ENCODE data around the gene DNAAF5.
"Not testable (repeated sequence)": the region's sequence is repeated elsewhere in the genome, so short reads cannot be mapped to it uniquely, and the experiment has no call there.

The DNAAF5 gene

GRCh38 chr7:781936-782529 lies 55.5 kb downstream of the DNAAF5 start:
- DNase-seq (ENCODE audit: low read depth in 2 of 2), result no peak

- DNase-seq (ENCODE audit: low read depth in 2 of 2), result no peak
Measured at GRCh38 chr7:782718-783449, 56.4 kb downstream of the DNAAF5 start.

- DNase-seq (ENCODE audit: low read depth in 2 of 2), result no peak
Measured at GRCh38 chr7:783556-784490, 57.3 kb downstream of the DNAAF5 start.

GRCh38 chr7:784971-785370 lies 58.5 kb downstream of the DNAAF5 start:
- DNase-seq (ENCODE audit: low read depth in 2 of 2), result no peak

GRCh38 chr7:785416-785815 lies 58.9 kb downstream of the DNAAF5 start:
- no peak for DNase-seq (ENCODE audit: low read depth in 2 of 2)

GRCh38 chr7:786472-787255 lies 60.2 kb downstream of the DNAAF5 start:
- peak; percentile 44 to 65 for DNase-seq (ENCODE audit: low read depth in 2 of 2)

- no peak for DNase-seq (ENCODE audit: low read depth in 2 of 2)
Measured at GRCh38 chr7:787332-788240, 61.1 kb downstream of the DNAAF5 start.

- DNase-seq (ENCODE audit: low read depth in 2 of 2), result no peak
Measured at GRCh38 chr7:791519-791918, 65.0 kb downstream of the DNAAF5 start.

GRCh38 chr7:794207-794606 lies 67.7 kb downstream of the DNAAF5 start:
- DNase-seq (ENCODE audit: low read depth in 2 of 2), result no peak

- no peak for DNase-seq (ENCODE audit: low read depth in 2 of 2)
Measured at GRCh38 chr7:794671-795329, 68.3 kb downstream of the DNAAF5 start.

- not testable (repeated sequence) for DNase-seq (ENCODE audit: low read depth in 2 of 2)
Measured at GRCh38 chr7:796434-797169, 70.1 kb downstream of the DNAAF5 start.

GRCh38 chr7:798921-799470 lies 72.5 kb downstream of the DNAAF5 start:
- DNase-seq (ENCODE audit: low read depth in 2 of 2), result no peak

GRCh38 chr7:800692-801091 lies 74.2 kb downstream of the DNAAF5 start:
- DNase-seq (ENCODE audit: low read depth in 2 of 2), result no peak

- DNase-seq (ENCODE audit: low read depth in 2 of 2), result not testable (repeated sequence)
Measured at GRCh38 chr7:801351-801750, 74.9 kb downstream of the DNAAF5 start.

GRCh38 chr7:801940-802381 lies 75.5 kb downstream of the DNAAF5 start:
- no peak for DNase-seq (ENCODE audit: low read depth in 2 of 2)

- DNase-seq (ENCODE audit: low read depth in 2 of 2), result no peak
Measured at GRCh38 chr7:802500-803242, 76.2 kb downstream of the DNAAF5 start.

- DNase-seq (ENCODE audit: low read depth in 2 of 2), result no peak
Measured at GRCh38 chr7:803243-803635, 76.7 kb downstream of the DNAAF5 start.

- DNase-seq (ENCODE audit: low read depth in 2 of 2), result not testable (repeated sequence)
Measured at GRCh38 chr7:803796-804195, 77.3 kb downstream of the DNAAF5 start.

Measured in stimulated activated CD4-positive, alpha-beta T cell treated with anti-CD3 and anti-CD28 coated beads, Interleukin-12 subunit alpha, Interleukin-12 subunit beta, amount 100 ng/mL, for 24 hours (primary cell).